Ascending aorta (tissue), 2 donors: ENCODE results near the gene KLK12. TPM values are rescaled to one million over a fixed set of nuclear protein-coding genes. Genes with fewer than 3 reads are reported as not detected.

Source experiments
- DNase-seq, 2 donors: peaks; one replicate each; pipeline ENCODE4 v3.0.0-alpha.2; 2019; ENCODE audit warnings: low spot score in 2 of 2
- H3K27ac ChIP-seq, 2 donors: fragments of 200-600 bp; sonication (generic); one replicate each; pipeline ENCODE4 v1.5.1; 2016 to 2017; ENCODE audit warnings: mild to moderate bottlenecking in 1 of 2
- H3K27me3 ChIP-seq: fragments of 200-600 bp; sonication (generic); one replicate; pipeline ENCODE4 v1.5.1; 2017
- H3K36me3 ChIP-seq, 2 donors: fragments of 200-600 bp; sonication (generic); one replicate each; pipeline ENCODE4 v1.5.1; 2016
- H3K4me1 ChIP-seq, 2 donors: fragments of 200-600 bp; sonication (generic); one replicate each; pipeline ENCODE4 v1.5.1; 2016 to 2017; ENCODE audit warnings: mild to moderate bottlenecking in 1 of 2
- H3K4me3 ChIP-seq, 2 donors: fragments of 200-600 bp; sonication (generic); one replicate each; pipeline ENCODE4 v1.5.1; 2016 to 2017; ENCODE audit warnings: mild to moderate bottlenecking in 1 of 2
- H3K9me3 ChIP-seq, 2 donors: fragments of 200-600 bp; sonication (generic); one replicate each; pipeline ENCODE4 v1.5.1; 2016
- CTCF ChIP-seq, 3 experiments: fragments of 200-600 bp in 2 of 3; fragments of 450-650 bp in 1 of 3; sonication (generic) in 2 of 3; IDR thresholded peaks; one replicate each; pipeline ENCODE4 v1.5.1; 2016 to 2019; ENCODE audit warnings: antibody characterized with exemption in 3 of 3, mild to moderate bottlenecking in 1 of 3, moderate library complexity in 1 of 3
- intact Hi-C: fragments of 100-400 bp; cut with DNase I; formaldehyde crosslinking; loops from one replicate; pipeline ENCODE4 v1.15.1; 2023
- total RNA-seq: library from RNA; depleted of rRNA; stranded (reverse); fragments of >200 nt; gene quantifications from one replicate; pipeline ENCODE4 v1.1.0, GENCODE V29; 2016

The KLK12 gene
- total RNA-seq, 1 donor from 2014 or later = not detected

GRCh38 chr19:51022526-51022925, 12.3 kb downstream of the KLK12 start:
- no peaks in the 10 kb centered on the region for H3K36me3 ChIP-seq
- intact Hi-C loops = no loop called here
- H3K27ac ChIP-seq = no peak overlapping the region
- H3K9me3 ChIP-seq = no peaks in the 10 kb centered on the region
- DNase-seq = no peak
- H3K27me3 ChIP-seq = no peaks in the 10 kb centered on the region
- H3K4me3 ChIP-seq = no peak overlapping the region
- H3K4me1 ChIP-seq = no peaks in the 10 kb centered on the region
- TF ChIP-seq CTCF (IDR thresholded peaks at IDR 0.05) = no peak

- DNase-seq = no peak
- Histone ChIP-seq H3K27me3 (no peaks in the 10 kb centered on the region), H3K36me3 (no peaks in the 10 kb centered on the region), H3K9me3 (no peaks in the 10 kb centered on the region), H3K4me1 (no peaks in the 10 kb centered on the region), H3K4me3 (no peak overlapping the region), H3K27ac (no peak overlapping the region)
- intact Hi-C loops = no loop called here
- peak in 2 of 3 experiments; percentile 15 to 38 for TF ChIP-seq CTCF (IDR thresholded peaks at IDR 0.05)
These were observed 13.7 kb downstream of the KLK12 start for GRCh38 chr19:51020988-51021651.

- no peaks in the 10 kb centered on the region for H3K4me1 ChIP-seq
- TF ChIP-seq CTCF (IDR thresholded peaks at IDR 0.05) = no peak
- H3K36me3 ChIP-seq = no peaks in the 10 kb centered on the region
- H3K27ac ChIP-seq = no peak within 1 kb of the TSS
- H3K4me3 ChIP-seq = peak within 1 kb of the TSS in 1 of 2 donors; percentile 35
- DNase-seq = no peak
- H3K9me3 ChIP-seq = no peaks in the 10 kb centered on the region
- H3K27me3 ChIP-seq = no peaks in the 10 kb centered on the region
- intact Hi-C loops = no loop called here
These were observed 15.3 kb downstream of the KLK12 start, which contains the start of gene KLK10 for GRCh38 chr19:51019544-51019925. Gene KLK10 (minus strand): TSS chr19:51019709. CDS start chr19:51019130, 579 bp downstream.

GRCh38 chr19:51018745-51019543, 15.9 kb downstream of the KLK12 start:
- Histone ChIP-seq H3K36me3 (no peaks in the 10 kb centered on the region), H3K27me3 (no peaks in the 10 kb centered on the region), H3K4me3 (peak overlapping the region in 1 of 2 donors; percentile 35), H3K9me3 (no peaks in the 10 kb centered on the region), H3K4me1 (no peaks in the 10 kb centered on the region), H3K27ac (no peak overlapping the region)
- DNase-seq = no peak
- intact Hi-C loops = no loop called here
- no peak for TF ChIP-seq CTCF (IDR thresholded peaks at IDR 0.05)

GRCh38 chr19:51016798-51017683, 17.8 kb downstream of the KLK12 start:
- DNase-seq = peak in 1 of 2 donors; percentile 67
- H3K9me3 ChIP-seq = no peaks in the 10 kb centered on the region
- peak overlapping the region in 1 of 2 donors; percentile 2 for H3K4me3 ChIP-seq
- peak in 2 of 3 experiments; percentile 10 to 43 for TF ChIP-seq CTCF (IDR thresholded peaks at IDR 0.05)
- intact Hi-C loops = no loop called here
- no peak overlapping the region for H3K27ac ChIP-seq
- no peaks in the 10 kb centered on the region for H3K36me3 ChIP-seq
- H3K4me1 ChIP-seq = no peaks in the 10 kb centered on the region
- no peaks in the 10 kb centered on the region for H3K27me3 ChIP-seq
